Adrenal gland (tissue), 5 donors: ENCODE measurements around the gene PRPF4.

Experiments
- CTCF ChIP-seq, 6 experiments: fragments of 450-650 bp in 4 of 6; fragments of 200-600 bp in 2 of 6; sonication (generic) in 1 of 6; IDR thresholded peaks; 1 replicate in 5 of 6; 2 replicates in 1 of 6; pipeline versions ENCODE4 v1.5.1 to v1.8.0; 2016 to 2021; ENCODE audit warnings: antibody characterized with exemption in 6 of 6, mild to moderate bottlenecking in 2 of 6, moderate library complexity in 1 of 6
- POLR2A ChIP-seq, 2 donors: fragments of 450-650 bp; IDR thresholded peaks; one replicate each; pipeline ENCODE4 v1.6.1; 2017; ENCODE audit warnings: antibody characterized with exemption in 2 of 2, mild to moderate bottlenecking in 2 of 2, moderate library complexity in 1 of 2
- donor health status: DM: no; HTN: no; CAD: no.

DNA sequence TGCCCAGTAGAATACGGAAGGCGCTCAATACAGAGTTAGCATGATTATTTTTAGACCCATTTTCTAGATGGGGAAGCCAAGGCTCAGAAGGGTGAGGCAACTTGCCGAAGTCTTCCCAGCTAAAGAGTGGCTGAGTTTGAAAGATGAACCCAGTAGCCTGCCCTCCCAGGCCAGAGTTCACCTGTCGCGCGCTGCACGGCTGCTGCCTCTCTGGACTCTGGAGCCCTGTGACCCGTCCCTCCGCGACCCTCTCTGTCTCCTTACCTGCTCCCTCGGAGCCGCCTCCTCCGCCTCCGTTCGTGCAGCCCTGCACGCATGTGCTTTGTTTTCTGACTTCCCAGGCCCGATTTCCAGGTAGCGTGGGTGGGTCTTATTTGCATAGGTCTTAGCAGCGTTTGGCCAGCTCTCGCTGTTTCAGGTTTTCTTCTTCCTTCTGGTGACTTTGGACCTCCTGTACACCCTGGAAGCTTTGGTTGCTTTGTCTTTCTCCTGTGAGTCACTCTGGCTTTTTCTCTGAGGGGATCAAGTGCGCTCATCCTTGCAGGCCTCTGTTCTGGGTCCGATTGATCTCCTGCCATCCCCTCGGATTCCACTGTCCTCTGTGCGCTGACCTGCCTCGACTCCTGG lies 27.4 kb downstream of the PRPF4 start, which contains the start of gene RNF183:
- no peak for TF ChIP-seq CTCF (IDR thresholded peaks at IDR 0.05)
- no peak for TF ChIP-seq POLR2A (IDR thresholded peaks at IDR 0.05)
